ENCODE results near the gene DPPA5. TPM values are rescaled to one million over a fixed set of nuclear protein-coding genes. Genes with fewer than 3 reads are reported as not detected.

The DPPA5 gene
- total and polyA plus RNA-seq, 12 donors: not detected

GRCh38 chr6:73372516-73372915 is 18.4 kb upstream of the DPPA5 start:
- H3K9me3 ChIP-seq (replicated peaks in 1 of 3): no peaks in the 10 kb centered on the region
- no peaks in the 10 kb centered on the region for H3K4me1 ChIP-seq (replicated peaks in 1 of 2)
- H3K27me3 ChIP-seq: no peaks in the 10 kb centered on the region
- 79 to 93% (median 85%) methylated on average over 9 to 10 of the region's 10 CpGs for WGBS, 4 donors
- no peak overlapping the region for H3K4me3 ChIP-seq
- no peak overlapping the region for H3K27ac ChIP-seq
- intact Hi-C loops (cut with DNase I): no loop called here
- no peak for DNase-seq
- TF ChIP-seq POLR2A (IDR thresholded peaks at IDR 0.05): no peak
- TF ChIP-seq, protein P1, sequence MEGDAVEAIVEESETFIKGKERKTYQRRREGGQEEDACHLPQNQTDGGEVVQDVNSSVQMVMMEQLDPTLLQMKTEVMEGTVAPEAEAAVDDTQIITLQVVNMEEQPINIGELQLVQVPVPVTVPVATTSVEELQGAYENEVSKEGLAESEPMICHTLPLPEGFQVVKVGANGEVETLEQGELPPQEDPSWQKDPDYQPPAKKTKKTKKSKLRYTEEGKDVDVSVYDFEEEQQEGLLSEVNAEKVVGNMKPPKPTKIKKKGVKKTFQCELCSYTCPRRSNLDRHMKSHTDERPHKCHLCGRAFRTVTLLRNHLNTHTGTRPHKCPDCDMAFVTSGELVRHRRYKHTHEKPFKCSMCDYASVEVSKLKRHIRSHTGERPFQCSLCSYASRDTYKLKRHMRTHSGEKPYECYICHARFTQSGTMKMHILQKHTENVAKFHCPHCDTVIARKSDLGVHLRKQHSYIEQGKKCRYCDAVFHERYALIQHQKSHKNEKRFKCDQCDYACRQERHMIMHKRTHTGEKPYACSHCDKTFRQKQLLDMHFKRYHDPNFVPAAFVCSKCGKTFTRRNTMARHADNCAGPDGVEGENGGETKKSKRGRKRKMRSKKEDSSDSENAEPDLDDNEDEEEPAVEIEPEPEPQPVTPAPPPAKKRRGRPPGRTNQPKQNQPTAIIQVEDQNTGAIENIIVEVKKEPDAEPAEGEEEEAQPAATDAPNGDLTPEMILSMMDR (IDR thresholded peaks at IDR 0.05): no peak
- H3K36me3 ChIP-seq (replicated peaks in 1 of 2): no peaks in the 10 kb centered on the region

- Histone ChIP-seq H3K9me3 (replicated peaks in 1 of 3) (no peaks in the 10 kb centered on the region), H3K36me3 (replicated peaks in 1 of 2) (no peaks in the 10 kb centered on the region), H3K4me1 (replicated peaks in 1 of 2) (no peaks in the 10 kb centered on the region), H3K27ac (no peak overlapping the region), H3K4me3 (no peak overlapping the region), H3K27me3 (no peaks in the 10 kb centered on the region)
- intact Hi-C loops (cut with DNase I): no loop called here
- 91 to 97% (median 94%) methylated on average over 4 of the region's 4 CpGs for WGBS, 4 donors
- DNase-seq: no peak
- TF ChIP-seq, protein P1 (IDR thresholded peaks at IDR 0.05): no peak
- TF ChIP-seq POLR2A (IDR thresholded peaks at IDR 0.05): no peak
Observed at GRCh38 chr6:73371984-73372383, 17.9 kb upstream of the DPPA5 start.

- Histone ChIP-seq H3K27ac (no peak within 1 kb of the TSS), H3K36me3 (replicated peaks in 1 of 2) (no peaks in the 10 kb centered on the region), H3K4me1 (replicated peaks in 1 of 2) (no peaks in the 10 kb centered on the region), H3K4me3 (no peak within 1 kb of the TSS), H3K9me3 (replicated peaks in 1 of 3) (no peaks in the 10 kb centered on the region), H3K27me3 (no peaks in the 10 kb centered on the region)
- intact Hi-C loops (cut with DNase I): no loop called here
- WGBS, 4 donors: 94 to 97% (median 95%) methylated on average over 28 to 36 of the region's 36 CpGs
- DNase-seq: no peak
- TF ChIP-seq, protein P1 (IDR thresholded peaks at IDR 0.05): no peak
- no peak for TF ChIP-seq POLR2A (IDR thresholded peaks at IDR 0.05)
Observed at GRCh38 chr6:73369563-73369962, 15.5 kb upstream of the DPPA5 start, which contains the start of gene OOEP. Gene OOEP, minus strand, starts transcription at chr6:73369897. Its CDS starts 105 bp downstream, at chr6:73369792.

DNA sequence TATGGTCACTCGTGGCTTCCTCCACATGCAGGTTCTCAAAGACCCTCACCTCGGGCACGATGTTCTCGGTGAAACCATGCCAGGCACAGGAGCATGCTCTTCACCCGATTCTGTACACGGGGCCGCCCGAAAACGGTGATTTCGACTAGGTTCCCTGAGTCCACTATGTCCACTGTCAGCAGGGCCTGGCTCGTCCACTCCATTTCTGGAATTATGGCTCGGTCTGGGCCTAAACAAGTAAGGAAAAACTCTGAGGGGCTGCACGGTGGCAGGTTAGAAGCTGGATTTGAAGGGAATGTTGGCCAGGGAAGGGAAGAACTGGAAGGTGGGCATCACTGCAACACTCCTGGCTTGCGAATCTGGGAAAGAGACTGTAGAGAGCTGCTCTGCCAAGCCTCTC is 15.1 kb upstream of the DPPA5 start:
- intact Hi-C loops (cut with DNase I): no loop called here

More for the DNA sequence above, 15.1 kb upstream of the DPPA5 start:
- no peak for DNase-seq
- H3K27me3 ChIP-seq: no peaks in the 10 kb centered on the region
- H3K4me1 ChIP-seq (replicated peaks in 1 of 2): no peaks in the 10 kb centered on the region
- no peaks in the 10 kb centered on the region for H3K36me3 ChIP-seq (replicated peaks in 1 of 2)
- no peaks in the 10 kb centered on the region for H3K9me3 ChIP-seq (replicated peaks in 1 of 3)
- 85 to 90% (median 88%) methylated on average over 14 of the region's 14 CpGs for WGBS, 4 donors
- H3K27ac ChIP-seq: no peak overlapping the region
- H3K4me3 ChIP-seq: no peak overlapping the region
- TF ChIP-seq, protein P1 (IDR thresholded peaks at IDR 0.05): no peak
- TF ChIP-seq POLR2A (IDR thresholded peaks at IDR 0.05): no peak
